Stimulated activated CD8-positive, alpha-beta memory T cell treated with anti-CD3 and anti-CD28 coated beads, Interleukin-7, amount 100 ng/mL, for 1 hour (primary cell): Measurements from ENCODE around the gene PRMT3.
"Not testable (repeated sequence)": the region's sequence is repeated elsewhere in the genome, so short reads cannot be mapped to it uniquely, and the experiment has no call there.

Experiments
- DNase-seq, 2 donors: peaks; one replicate each; pipeline ENCODE4 v3.0.0-alpha.2; 2020; ENCODE audit warnings: low read depth in 2 of 2

Gene PRMT3

GRCh38 chr11:20512869-20513268 lies 125.4 kb downstream of the PRMT3 start:
- no peak for DNase-seq

- no peak for DNase-seq
These were observed 130.9 kb downstream of the PRMT3 start for GRCh38 chr11:20518323-20518834.

DNA sequence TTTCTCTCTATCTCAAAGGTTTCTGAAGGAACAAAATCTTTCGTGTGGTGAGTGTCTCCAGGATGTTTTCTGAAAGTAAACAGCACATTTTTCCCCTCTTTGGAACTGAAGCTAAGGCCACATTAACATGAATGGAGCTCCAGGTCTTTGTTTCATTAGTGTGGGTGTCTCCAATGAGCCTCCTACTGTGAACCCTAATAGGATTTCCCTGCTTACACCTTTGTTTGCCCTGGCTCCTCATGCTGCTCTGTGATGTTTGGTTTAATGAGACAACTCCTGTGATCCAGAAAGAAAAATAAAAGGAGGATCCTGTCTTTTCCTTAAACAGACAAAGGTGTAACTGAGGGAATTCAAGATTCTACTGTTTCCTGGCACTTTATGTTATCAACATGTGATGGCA lies 135.0 kb downstream of the PRMT3 start:
- no peak for DNase-seq

- DNase-seq: no peak
These were observed 142.2 kb downstream of the PRMT3 start for GRCh38 chr11:20529757-20530156.

DNA sequence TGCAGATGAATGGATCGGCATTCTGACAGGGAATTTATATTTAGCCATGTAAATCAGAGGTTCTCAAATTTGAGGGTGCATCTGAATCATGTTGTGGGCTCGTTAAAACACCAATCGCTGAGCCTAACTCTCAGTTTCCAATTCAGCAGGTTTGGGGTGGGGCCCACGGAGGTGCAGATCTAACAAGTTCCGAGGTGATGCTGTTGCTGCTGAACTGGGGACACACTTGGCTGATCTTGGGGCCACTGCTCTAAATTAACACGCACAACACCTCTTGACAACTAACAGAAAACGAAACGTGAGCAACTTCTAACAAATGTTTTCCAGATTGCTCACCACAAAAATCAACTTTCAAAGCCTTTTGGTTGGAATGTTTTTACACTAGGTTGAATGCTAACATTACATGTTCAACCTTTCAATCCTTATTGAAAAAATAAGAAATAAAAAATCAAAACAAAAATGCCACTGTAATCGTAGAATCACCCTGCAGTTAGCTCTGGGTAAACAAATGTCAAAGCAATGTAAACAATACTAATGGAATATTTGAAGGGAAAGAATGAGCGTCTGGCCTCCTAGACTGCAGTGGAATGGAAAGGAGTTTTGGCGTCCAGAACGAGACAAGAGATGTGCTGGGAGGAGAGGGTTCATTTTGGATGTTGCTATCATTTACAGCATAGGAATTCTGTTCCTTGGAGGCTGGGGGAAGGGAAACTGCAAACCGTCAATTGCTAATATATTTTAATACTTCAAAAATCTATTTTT lies 143.6 kb downstream of the PRMT3 start:
- DNase-seq: no peak

GRCh38 chr11:20535271-20535881 lies 147.9 kb downstream of the PRMT3 start:
- DNase-seq: no peak

DNA sequence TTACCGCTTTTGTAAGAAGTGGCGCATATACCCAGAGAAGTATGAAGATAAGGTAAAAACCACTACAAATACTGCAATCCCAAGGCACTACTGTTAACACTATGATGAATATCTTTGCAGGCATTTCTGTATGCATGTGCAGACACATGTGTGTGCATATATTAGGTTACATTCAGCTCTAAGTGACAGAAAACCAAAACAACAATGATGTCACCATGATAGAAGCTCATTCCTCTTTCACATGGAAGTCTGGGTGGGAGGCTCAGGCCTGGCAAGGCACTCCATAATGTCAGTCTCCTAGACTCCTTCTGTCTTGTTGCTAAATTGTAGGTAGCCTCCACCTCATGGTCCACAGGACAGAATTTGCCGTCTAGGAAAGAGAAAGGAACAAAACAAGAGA lies 148.8 kb downstream of the PRMT3 start:
- DNase-seq: no peak

DNA sequence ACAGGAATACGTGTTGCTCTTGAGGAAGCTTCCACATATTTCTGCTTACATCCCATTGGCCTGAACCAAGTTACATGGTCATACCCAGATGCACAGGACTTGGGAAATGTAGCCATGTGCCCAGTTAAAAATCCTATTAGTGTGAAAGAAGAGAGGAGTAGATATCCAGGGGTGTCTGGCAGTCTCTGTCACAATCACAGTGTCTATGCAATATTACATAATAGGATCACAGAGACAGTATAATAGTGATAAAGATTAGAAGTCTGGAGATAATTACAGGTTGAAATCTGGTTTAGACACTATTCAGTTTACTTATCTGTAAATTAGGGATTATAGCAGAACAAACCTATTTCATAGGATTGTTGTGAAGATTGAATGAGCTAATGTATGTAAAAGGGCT lies 149.3 kb downstream of the PRMT3 start:
- DNase-seq: no peak

- DNase-seq: no peak
These were observed 154.0 kb downstream of the PRMT3 start for GRCh38 chr11:20541503-20541902.

- no peak for DNase-seq
These were observed 157.2 kb downstream of the PRMT3 start for GRCh38 chr11:20544603-20545237.

- DNase-seq: no peak
These were observed 159.9 kb downstream of the PRMT3 start for GRCh38 chr11:20547411-20547810.

DNA sequence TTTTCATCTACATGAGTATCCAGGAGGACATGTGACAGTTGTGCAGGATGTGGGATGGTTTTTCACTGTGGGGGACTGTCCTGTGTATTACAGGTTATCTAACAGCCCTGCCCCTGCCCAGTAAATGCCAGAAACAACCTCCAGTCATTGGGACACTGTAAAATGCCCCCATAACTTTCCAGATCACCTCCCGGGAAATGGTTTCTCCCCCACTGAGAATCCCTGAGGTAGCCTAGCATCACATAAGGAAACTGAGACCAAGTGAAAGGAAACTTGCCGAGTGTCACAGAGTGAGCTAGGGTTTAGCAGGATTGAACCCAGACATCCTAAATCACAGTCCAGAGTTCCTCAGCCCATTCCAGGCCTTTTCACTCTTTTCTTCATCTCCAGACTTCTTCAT lies 163.6 kb downstream of the PRMT3 start:
- DNase-seq: no peak

DNA sequence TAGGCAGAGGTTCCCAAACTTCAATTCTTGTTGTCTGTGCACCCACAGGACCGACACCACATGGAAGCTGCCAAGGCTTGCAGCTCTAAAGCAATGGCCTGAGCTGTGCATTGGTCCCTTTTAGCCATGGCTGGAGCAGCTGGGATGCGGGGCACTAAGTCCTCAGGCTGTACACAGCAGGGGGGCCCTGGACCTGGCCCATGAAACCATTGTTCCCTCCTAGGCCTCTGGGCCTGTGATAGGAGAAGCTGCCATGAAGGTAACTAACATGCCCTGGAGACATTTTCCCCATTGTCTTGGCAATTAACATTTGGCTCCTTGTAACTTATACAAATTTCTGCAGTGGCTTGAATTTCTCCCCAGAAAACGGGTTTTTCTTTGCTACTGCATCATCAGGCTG lies 168.3 kb downstream of the PRMT3 start:
- DNase-seq: no peak

GRCh38 chr11:20556396-20556795 lies 168.9 kb downstream of the PRMT3 start:
- DNase-seq: not testable (repeated sequence)

- no peak for DNase-seq
These were observed 171.2 kb downstream of the PRMT3 start for GRCh38 chr11:20558741-20559140.
